Measurements from ENCODE around the gene KRT78.

The KRT78 gene

GRCh38 chr12:52865090-52865944, 16.5 kb upstream of the KRT78 start:
- DNase-seq: peak; percentile 78
- H3K23ac ChIP-seq (ENCODE audit: low read length in 2 of 2): no peak overlapping the region
- peaks cover 4% of the 10 kb centered on the region for H3K4me1 ChIP-seq (ENCODE audit: control insufficient read depth, insufficient read depth, low read depth, low read length)
- H3K9ac ChIP-seq (ENCODE audit: low read length): no peak overlapping the region
- H3K36me3 ChIP-seq (ENCODE audit: control insufficient read depth in 1 of 2, insufficient read depth in 2 of 2, low read depth in 1 of 2, low read length in 2 of 2): no peaks in the 10 kb centered on the region
- no peaks in the 10 kb centered on the region for H3K79me1 ChIP-seq (replicated peaks; ENCODE audit: low read length, poor library complexity, severe bottlenecking)
- H3K27ac ChIP-seq (ENCODE audit: low read length, poor library complexity, severe bottlenecking): no peak overlapping the region
- H3K14ac ChIP-seq (ENCODE audit: low read length in 2 of 2): no peak overlapping the region
- H4K8ac ChIP-seq (ENCODE audit: low read length): no peak overlapping the region
- no peak overlapping the region for H4K91ac ChIP-seq (ENCODE audit: low read length)
- no peak overlapping the region for H2BK12ac ChIP-seq (ENCODE audit: low read length in 2 of 2)
- no peak overlapping the region for H2BK15ac ChIP-seq (ENCODE audit: low read depth, poor library complexity, severe bottlenecking)
- H2BK5ac ChIP-seq (ENCODE audit: low read depth, low read length, poor library complexity, severe bottlenecking): no peak overlapping the region
- H3K4me2 ChIP-seq (ENCODE audit: low read length, poor library complexity, severe bottlenecking): no peak overlapping the region
- H3K27me3 ChIP-seq (ENCODE audit: control insufficient read depth in 1 of 2, insufficient read depth in 1 of 2, low read length in 2 of 2): peaks cover 0 to 5% of the 10 kb centered on the region in 2 experiments
- no peak overlapping the region for H3K4me3 ChIP-seq (ENCODE audit: insufficient read depth in 1 of 2, low read depth in 1 of 2, low read length in 2 of 2)
- no peak overlapping the region for H3K18ac ChIP-seq (ENCODE audit: low read depth in 1 of 2, low read length in 2 of 2)
- no peak overlapping the region for H2AK5ac ChIP-seq (ENCODE audit: low read length, severe bottlenecking)
- H3K9me3 ChIP-seq (ENCODE audit: control insufficient read depth, low read length): no peaks in the 10 kb centered on the region
- 52% methylated on average over 10 of the region's 10 CpGs for WGBS
- no peak overlapping the region for H3K4ac ChIP-seq (ENCODE audit: low read depth in 1 of 2, low read length in 2 of 2)
- H2BK120ac ChIP-seq (ENCODE audit: low read depth, low read length): no peak overlapping the region
- no peak overlapping the region for H2AFZ ChIP-seq (ENCODE audit: low read depth, low read length)

GRCh38 chr12:52862023-52862422, 13.2 kb upstream of the KRT78 start:
- Histone ChIP-seq H4K8ac (ENCODE audit: low read length) (no peak overlapping the region), H3K27me3 (ENCODE audit: control insufficient read depth in 1 of 2, insufficient read depth in 1 of 2, low read length in 2 of 2) (peaks cover 0 to 4% of the 10 kb centered on the region in 2 experiments), H3K4me1 (ENCODE audit: control insufficient read depth, insufficient read depth, low read depth, low read length) (peaks cover 1% of the 10 kb centered on the region), H3K18ac (ENCODE audit: low read depth in 1 of 2, low read length in 2 of 2) (no peak overlapping the region), H2AFZ (ENCODE audit: low read depth, low read length) (no peak overlapping the region), H2BK15ac (ENCODE audit: low read depth, poor library complexity, severe bottlenecking) (no peak overlapping the region), H3K79me1 (replicated peaks; ENCODE audit: low read length, poor library complexity, severe bottlenecking) (no peaks in the 10 kb centered on the region), H3K14ac (ENCODE audit: low read length in 2 of 2) (no peak overlapping the region), H2BK120ac (ENCODE audit: low read depth, low read length) (no peak overlapping the region), H3K36me3 (ENCODE audit: control insufficient read depth in 1 of 2, insufficient read depth in 2 of 2, low read depth in 1 of 2, low read length in 2 of 2) (no peaks in the 10 kb centered on the region), H4K91ac (ENCODE audit: low read length) (no peak overlapping the region), H2BK12ac (ENCODE audit: low read length in 2 of 2) (no peak overlapping the region), H3K9me3 (ENCODE audit: control insufficient read depth, low read length) (no peaks in the 10 kb centered on the region), H2AK5ac (ENCODE audit: low read length, severe bottlenecking) (no peak overlapping the region), H2BK5ac (ENCODE audit: low read depth, low read length, poor library complexity, severe bottlenecking) (no peak overlapping the region), H3K27ac (ENCODE audit: low read length, poor library complexity, severe bottlenecking) (no peak overlapping the region), H3K9ac (ENCODE audit: low read length) (no peak overlapping the region), H3K4ac (ENCODE audit: low read depth in 1 of 2, low read length in 2 of 2) (no peak overlapping the region), H3K4me3 (ENCODE audit: insufficient read depth in 1 of 2, low read depth in 1 of 2, low read length in 2 of 2) (no peak overlapping the region), H3K23ac (ENCODE audit: low read length in 2 of 2) (no peak overlapping the region), H3K4me2 (ENCODE audit: low read length, poor library complexity, severe bottlenecking) (no peak overlapping the region)
- no peak for DNase-seq
- WGBS: 66% methylated on average over 2 of the region's 2 CpGs

- Histone ChIP-seq H3K27me3 (ENCODE audit: control insufficient read depth in 1 of 2, insufficient read depth in 1 of 2, low read length in 2 of 2) (peaks cover 0 to 10% of the 10 kb centered on the region in 2 experiments), H3K36me3 (ENCODE audit: control insufficient read depth in 1 of 2, insufficient read depth in 2 of 2, low read depth in 1 of 2, low read length in 2 of 2) (no peaks in the 10 kb centered on the region), H2BK15ac (ENCODE audit: low read depth, poor library complexity, severe bottlenecking) (no peak overlapping the region), H3K4me1 (ENCODE audit: control insufficient read depth, insufficient read depth, low read depth, low read length) (peaks cover 1% of the 10 kb centered on the region), H3K9ac (ENCODE audit: low read length) (no peak overlapping the region), H2BK120ac (ENCODE audit: low read depth, low read length) (no peak overlapping the region), H3K4me3 (ENCODE audit: insufficient read depth in 1 of 2, low read depth in 1 of 2, low read length in 2 of 2) (no peak overlapping the region), H2BK12ac (ENCODE audit: low read length in 2 of 2) (no peak overlapping the region), H3K4ac (ENCODE audit: low read depth in 1 of 2, low read length in 2 of 2) (no peak overlapping the region), H2AFZ (ENCODE audit: low read depth, low read length) (no peak overlapping the region), H3K27ac (ENCODE audit: low read length, poor library complexity, severe bottlenecking) (no peak overlapping the region), H4K91ac (ENCODE audit: low read length) (no peak overlapping the region), H4K8ac (ENCODE audit: low read length) (no peak overlapping the region), H3K9me3 (ENCODE audit: control insufficient read depth, low read length) (no peaks in the 10 kb centered on the region), H3K79me1 (replicated peaks; ENCODE audit: low read length, poor library complexity, severe bottlenecking) (no peaks in the 10 kb centered on the region), H2AK5ac (ENCODE audit: low read length, severe bottlenecking) (no peak overlapping the region), H3K18ac (ENCODE audit: low read depth in 1 of 2, low read length in 2 of 2) (no peak overlapping the region), H2BK5ac (ENCODE audit: low read depth, low read length, poor library complexity, severe bottlenecking) (no peak overlapping the region), H3K4me2 (ENCODE audit: low read length, poor library complexity, severe bottlenecking) (no peak overlapping the region), H3K14ac (ENCODE audit: low read length in 2 of 2) (no peak overlapping the region), H3K23ac (ENCODE audit: low read length in 2 of 2) (no peak overlapping the region)
- WGBS: 94% methylated on average over 7 of the region's 7 CpGs
- no peak for DNase-seq
Measured at GRCh38 chr12:52861511-52861910, 12.7 kb upstream of the KRT78 start.

- Histone ChIP-seq H3K4me2 (ENCODE audit: low read length, poor library complexity, severe bottlenecking) (no peak overlapping the region), H3K4me1 (ENCODE audit: control insufficient read depth, insufficient read depth, low read depth, low read length) (peaks cover 1% of the 10 kb centered on the region), H3K14ac (ENCODE audit: low read length in 2 of 2) (no peak overlapping the region), H4K91ac (ENCODE audit: low read length) (no peak overlapping the region), H3K27ac (ENCODE audit: low read length, poor library complexity, severe bottlenecking) (no peak overlapping the region), H3K18ac (ENCODE audit: low read depth in 1 of 2, low read length in 2 of 2) (no peak overlapping the region), H2BK5ac (ENCODE audit: low read depth, low read length, poor library complexity, severe bottlenecking) (no peak overlapping the region), H2AFZ (ENCODE audit: low read depth, low read length) (no peak overlapping the region), H4K8ac (ENCODE audit: low read length) (no peak overlapping the region), H3K9ac (ENCODE audit: low read length) (peak overlapping the region; percentile 49), H3K27me3 (ENCODE audit: control insufficient read depth in 1 of 2, insufficient read depth in 1 of 2, low read length in 2 of 2) (peaks cover 0 to 10% of the 10 kb centered on the region in 2 experiments), H3K4me3 (ENCODE audit: insufficient read depth in 1 of 2, low read depth in 1 of 2, low read length in 2 of 2) (no peak overlapping the region), H2BK15ac (ENCODE audit: low read depth, poor library complexity, severe bottlenecking) (no peak overlapping the region), H3K36me3 (ENCODE audit: control insufficient read depth in 1 of 2, insufficient read depth in 2 of 2, low read depth in 1 of 2, low read length in 2 of 2) (no peaks in the 10 kb centered on the region), H3K9me3 (ENCODE audit: control insufficient read depth, low read length) (no peaks in the 10 kb centered on the region), H3K4ac (ENCODE audit: low read depth in 1 of 2, low read length in 2 of 2) (no peak overlapping the region), H3K23ac (ENCODE audit: low read length in 2 of 2) (peak overlapping the region in 1 of 2 experiments; percentile 77), H3K79me1 (replicated peaks; ENCODE audit: low read length, poor library complexity, severe bottlenecking) (no peaks in the 10 kb centered on the region), H2AK5ac (ENCODE audit: low read length, severe bottlenecking) (no peak overlapping the region), H2BK120ac (ENCODE audit: low read depth, low read length) (no peak overlapping the region), H2BK12ac (ENCODE audit: low read length in 2 of 2) (no peak overlapping the region)
- 80% methylated on average over 4 of the region's 6 CpGs for WGBS
- DNase-seq: peak; percentile 49
Measured at GRCh38 chr12:52860102-52860823, 11.5 kb upstream of the KRT78 start.

Data from mesenchymal stem cell (in vitro differentiated cells and primary cell).